ENCODE measurements around the gene ABL1.

The ABL1 gene

GRCh38 chr9:130881516-130881915 lies 46.5 kb downstream of the ABL1 start:
- ATAC-seq: no peak
- TF ChIP-seq ZFP30 (CRISPR knock-in tag; IDR thresholded peaks at IDR 0.05) (no peak), CSRNP3 (CRISPR knock-in tag; IDR thresholded peaks at IDR 0.05) (no peak)
- TF ChIP-seq, protein P1, sequence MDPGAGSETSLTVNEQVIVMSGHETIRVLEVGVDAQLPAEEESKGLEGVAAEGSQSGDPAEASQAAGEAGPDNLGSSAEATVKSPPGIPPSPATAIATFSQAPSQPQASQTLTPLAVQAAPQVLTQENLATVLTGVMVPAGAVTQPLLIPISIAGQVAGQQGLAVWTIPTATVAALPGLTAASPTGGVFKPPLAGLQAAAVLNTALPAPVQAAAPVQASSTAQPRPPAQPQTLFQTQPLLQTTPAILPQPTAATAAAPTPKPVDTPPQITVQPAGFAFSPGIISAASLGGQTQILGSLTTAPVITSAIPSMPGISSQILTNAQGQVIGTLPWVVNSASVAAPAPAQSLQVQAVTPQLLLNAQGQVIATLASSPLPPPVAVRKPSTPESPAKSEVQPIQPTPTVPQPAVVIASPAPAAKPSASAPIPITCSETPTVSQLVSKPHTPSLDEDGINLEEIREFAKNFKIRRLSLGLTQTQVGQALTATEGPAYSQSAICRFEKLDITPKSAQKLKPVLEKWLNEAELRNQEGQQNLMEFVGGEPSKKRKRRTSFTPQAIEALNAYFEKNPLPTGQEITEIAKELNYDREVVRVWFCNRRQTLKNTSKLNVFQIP (CRISPR knock-in tag; IDR thresholded peaks at IDR 0.05; ENCODE audit: borderline replicate concordance, low read depth): no peak
- TF ChIP-seq, protein P2, sequence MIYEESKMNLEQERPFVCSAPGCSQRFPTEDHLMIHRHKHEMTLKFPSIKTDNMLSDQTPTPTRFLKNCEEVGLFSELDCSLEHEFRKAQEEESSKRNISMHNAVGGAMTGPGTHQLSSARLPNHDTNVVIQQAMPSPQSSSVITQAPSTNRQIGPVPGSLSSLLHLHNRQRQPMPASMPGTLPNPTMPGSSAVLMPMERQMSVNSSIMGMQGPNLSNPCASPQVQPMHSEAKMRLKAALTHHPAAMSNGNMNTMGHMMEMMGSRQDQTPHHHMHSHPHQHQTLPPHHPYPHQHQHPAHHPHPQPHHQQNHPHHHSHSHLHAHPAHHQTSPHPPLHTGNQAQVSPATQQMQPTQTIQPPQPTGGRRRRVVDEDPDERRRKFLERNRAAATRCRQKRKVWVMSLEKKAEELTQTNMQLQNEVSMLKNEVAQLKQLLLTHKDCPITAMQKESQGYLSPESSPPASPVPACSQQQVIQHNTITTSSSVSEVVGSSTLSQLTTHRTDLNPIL (CRISPR knock-in tag; IDR thresholded peaks at IDR 0.05; ENCODE audit: low read depth): no peak
- TF ChIP-seq, protein P3, sequence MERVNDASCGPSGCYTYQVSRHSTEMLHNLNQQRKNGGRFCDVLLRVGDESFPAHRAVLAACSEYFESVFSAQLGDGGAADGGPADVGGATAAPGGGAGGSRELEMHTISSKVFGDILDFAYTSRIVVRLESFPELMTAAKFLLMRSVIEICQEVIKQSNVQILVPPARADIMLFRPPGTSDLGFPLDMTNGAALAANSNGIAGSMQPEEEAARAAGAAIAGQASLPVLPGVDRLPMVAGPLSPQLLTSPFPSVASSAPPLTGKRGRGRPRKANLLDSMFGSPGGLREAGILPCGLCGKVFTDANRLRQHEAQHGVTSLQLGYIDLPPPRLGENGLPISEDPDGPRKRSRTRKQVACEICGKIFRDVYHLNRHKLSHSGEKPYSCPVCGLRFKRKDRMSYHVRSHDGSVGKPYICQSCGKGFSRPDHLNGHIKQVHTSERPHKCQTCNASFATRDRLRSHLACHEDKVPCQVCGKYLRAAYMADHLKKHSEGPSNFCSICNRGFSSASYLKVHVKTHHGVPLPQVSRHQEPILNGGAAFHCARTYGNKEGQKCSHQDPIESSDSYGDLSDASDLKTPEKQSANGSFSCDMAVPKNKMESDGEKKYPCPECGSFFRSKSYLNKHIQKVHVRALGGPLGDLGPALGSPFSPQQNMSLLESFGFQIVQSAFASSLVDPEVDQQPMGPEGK (CRISPR knock-in tag; IDR thresholded peaks at IDR 0.05; ENCODE audit: borderline replicate concordance): no peak

DNA sequence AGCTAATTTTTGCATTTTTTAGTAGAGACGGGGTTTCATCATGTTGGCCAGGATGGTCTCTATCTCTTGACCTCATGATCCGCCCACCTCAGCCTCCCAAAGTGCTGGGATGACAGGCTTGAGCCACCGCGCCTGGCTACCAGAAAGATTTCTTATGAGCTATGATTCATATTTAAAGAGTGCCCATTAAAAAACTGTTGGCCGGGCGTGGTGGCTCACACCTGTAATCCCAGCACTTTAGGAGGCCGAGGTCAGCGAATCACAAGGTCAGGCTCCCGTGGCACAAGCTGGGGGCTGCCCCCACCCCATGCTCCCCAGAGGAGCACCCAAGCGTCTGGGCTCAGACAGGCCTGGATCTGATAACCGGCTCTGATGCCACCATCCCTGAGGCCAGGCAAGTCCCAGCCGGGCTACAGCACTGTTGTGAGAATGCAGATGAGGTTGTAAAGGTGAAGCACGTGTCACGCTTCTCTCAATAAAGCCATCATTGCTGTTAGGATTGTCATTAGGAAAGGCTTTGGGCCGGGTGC lies 47.7 kb downstream of the ABL1 start:
- TF ChIP-seq PPARA (CRISPR knock-in tag; IDR thresholded peaks at IDR 0.05; ENCODE audit: borderline replicate concordance) (no peak), SNAI2 (CRISPR knock-in tag; IDR thresholded peaks at IDR 0.05) (no peak), ZNF8 (CRISPR knock-in tag; IDR thresholded peaks at IDR 0.05) (no peak), GLIS3 (CRISPR knock-in tag; IDR thresholded peaks at IDR 0.05) (no peak), ZFP3 (CRISPR knock-in tag; IDR thresholded peaks at IDR 0.05) (no peak), CSDC2 (CRISPR knock-in tag; IDR thresholded peaks at IDR 0.05) (no peak), TCF4 (CRISPR knock-in tag; IDR thresholded peaks at IDR 0.05; ENCODE audit: borderline replicate concordance) (no peak), CSRNP3 (CRISPR knock-in tag; IDR thresholded peaks at IDR 0.05) (no peak), ISL1 (CRISPR knock-in tag; IDR thresholded peaks at IDR 0.05) (no peak), OSR1 (CRISPR knock-in tag; IDR thresholded peaks at IDR 0.05) (no peak), ZNF70 (CRISPR knock-in tag; IDR thresholded peaks at IDR 0.05) (no peak), ARNTL (CRISPR knock-in tag; IDR thresholded peaks at IDR 0.05; ENCODE audit: borderline replicate concordance, low read depth) (no peak), ZNF565 (CRISPR knock-in tag; conservative IDR thresholded peaks at IDR 0.05; ENCODE audit: low read depth) (no peak), TOX (CRISPR knock-in tag; IDR thresholded peaks at IDR 0.05; ENCODE audit: borderline replicate concordance) (no peak), ZFP30 (CRISPR knock-in tag; IDR thresholded peaks at IDR 0.05) (no peak), ZC3H10 (CRISPR knock-in tag; IDR thresholded peaks at IDR 0.05) (no peak), ESRRG (CRISPR knock-in tag; IDR thresholded peaks at IDR 0.05) (no peak)
- TF ChIP-seq, protein P4, sequence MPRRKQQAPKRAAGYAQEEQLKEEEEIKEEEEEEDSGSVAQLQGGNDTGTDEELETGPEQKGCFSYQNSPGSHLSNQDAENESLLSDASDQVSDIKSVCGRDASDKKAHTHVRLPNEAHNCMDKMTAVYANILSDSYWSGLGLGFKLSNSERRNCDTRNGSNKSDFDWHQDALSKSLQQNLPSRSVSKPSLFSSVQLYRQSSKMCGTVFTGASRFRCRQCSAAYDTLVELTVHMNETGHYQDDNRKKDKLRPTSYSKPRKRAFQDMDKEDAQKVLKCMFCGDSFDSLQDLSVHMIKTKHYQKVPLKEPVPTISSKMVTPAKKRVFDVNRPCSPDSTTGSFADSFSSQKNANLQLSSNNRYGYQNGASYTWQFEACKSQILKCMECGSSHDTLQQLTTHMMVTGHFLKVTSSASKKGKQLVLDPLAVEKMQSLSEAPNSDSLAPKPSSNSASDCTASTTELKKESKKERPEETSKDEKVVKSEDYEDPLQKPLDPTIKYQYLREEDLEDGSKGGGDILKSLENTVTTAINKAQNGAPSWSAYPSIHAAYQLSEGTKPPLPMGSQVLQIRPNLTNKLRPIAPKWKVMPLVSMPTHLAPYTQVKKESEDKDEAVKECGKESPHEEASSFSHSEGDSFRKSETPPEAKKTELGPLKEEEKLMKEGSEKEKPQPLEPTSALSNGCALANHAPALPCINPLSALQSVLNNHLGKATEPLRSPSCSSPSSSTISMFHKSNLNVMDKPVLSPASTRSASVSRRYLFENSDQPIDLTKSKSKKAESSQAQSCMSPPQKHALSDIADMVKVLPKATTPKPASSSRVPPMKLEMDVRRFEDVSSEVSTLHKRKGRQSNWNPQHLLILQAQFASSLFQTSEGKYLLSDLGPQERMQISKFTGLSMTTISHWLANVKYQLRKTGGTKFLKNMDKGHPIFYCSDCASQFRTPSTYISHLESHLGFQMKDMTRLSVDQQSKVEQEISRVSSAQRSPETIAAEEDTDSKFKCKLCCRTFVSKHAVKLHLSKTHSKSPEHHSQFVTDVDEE (CRISPR knock-in tag; IDR thresholded peaks at IDR 0.05): no peak
- TF ChIP-seq, protein P2 (CRISPR knock-in tag; IDR thresholded peaks at IDR 0.05; ENCODE audit: low read depth): no peak
- no peak for ATAC-seq
